ENCODE measurements around the gene OR5V1.
"Not testable (repeated sequence)": the region's sequence is repeated elsewhere in the genome, so short reads cannot be mapped to it uniquely, and the experiment has no call there.

Gene OR5V1

DNA sequence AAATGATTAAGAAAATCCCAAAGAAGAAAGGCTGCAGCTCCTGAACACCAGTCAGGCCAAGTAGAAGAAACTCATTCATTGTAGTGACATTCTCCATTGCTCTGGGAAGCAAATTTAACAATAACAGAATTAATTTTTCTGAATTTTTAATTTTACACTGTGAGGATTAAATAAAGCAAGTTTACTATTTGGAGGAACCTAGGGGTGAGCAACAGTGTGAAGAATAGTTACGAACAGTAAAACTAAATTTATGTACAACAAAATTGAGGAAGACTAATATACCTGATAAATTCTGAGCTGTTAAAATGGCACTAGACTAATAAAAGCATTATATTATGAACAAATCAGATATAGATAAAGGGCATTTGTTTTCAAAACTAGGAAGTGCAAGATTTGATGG lies 6.5 kb upstream of the OR5V1 start, which contains the start of gene OR12D3:
OR12D3 (minus strand) TSS at position 101 of the 400 bp plus-strand sequence; CDS start at position 97, 4 bp downstream.
- TF ChIP-seq, protein P1, sequence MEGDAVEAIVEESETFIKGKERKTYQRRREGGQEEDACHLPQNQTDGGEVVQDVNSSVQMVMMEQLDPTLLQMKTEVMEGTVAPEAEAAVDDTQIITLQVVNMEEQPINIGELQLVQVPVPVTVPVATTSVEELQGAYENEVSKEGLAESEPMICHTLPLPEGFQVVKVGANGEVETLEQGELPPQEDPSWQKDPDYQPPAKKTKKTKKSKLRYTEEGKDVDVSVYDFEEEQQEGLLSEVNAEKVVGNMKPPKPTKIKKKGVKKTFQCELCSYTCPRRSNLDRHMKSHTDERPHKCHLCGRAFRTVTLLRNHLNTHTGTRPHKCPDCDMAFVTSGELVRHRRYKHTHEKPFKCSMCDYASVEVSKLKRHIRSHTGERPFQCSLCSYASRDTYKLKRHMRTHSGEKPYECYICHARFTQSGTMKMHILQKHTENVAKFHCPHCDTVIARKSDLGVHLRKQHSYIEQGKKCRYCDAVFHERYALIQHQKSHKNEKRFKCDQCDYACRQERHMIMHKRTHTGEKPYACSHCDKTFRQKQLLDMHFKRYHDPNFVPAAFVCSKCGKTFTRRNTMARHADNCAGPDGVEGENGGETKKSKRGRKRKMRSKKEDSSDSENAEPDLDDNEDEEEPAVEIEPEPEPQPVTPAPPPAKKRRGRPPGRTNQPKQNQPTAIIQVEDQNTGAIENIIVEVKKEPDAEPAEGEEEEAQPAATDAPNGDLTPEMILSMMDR (conservative IDR thresholded peaks at IDR 0.05): no peak
- H3K27ac ChIP-seq: no peak within 1 kb of the TSS

DNA sequence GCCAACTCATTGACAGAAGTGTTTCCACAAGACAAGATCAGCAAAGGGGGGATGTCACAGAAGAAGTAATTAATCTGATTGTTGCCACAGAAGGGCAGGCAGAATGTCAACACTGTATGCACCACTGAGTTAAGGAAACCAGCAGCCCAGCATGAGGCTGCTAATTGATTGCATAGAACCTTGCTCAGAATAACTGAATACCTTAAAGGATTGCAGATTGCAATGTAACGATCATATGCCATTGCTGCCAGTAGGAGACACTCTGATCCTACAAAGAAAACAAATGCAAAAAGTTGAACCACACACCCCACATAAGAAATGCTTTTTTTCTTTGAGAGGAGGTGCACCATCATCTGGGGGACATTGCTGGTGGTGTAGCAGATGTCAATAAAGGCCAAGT lies 13.1 kb downstream of the OR5V1 start:
- TF ChIP-seq, protein P1 (conservative IDR thresholded peaks at IDR 0.05): 0 out of 2 replicates have a peak, but pooled peaks have one; percentile 25
- H3K27ac ChIP-seq: no peak overlapping the region

DNA sequence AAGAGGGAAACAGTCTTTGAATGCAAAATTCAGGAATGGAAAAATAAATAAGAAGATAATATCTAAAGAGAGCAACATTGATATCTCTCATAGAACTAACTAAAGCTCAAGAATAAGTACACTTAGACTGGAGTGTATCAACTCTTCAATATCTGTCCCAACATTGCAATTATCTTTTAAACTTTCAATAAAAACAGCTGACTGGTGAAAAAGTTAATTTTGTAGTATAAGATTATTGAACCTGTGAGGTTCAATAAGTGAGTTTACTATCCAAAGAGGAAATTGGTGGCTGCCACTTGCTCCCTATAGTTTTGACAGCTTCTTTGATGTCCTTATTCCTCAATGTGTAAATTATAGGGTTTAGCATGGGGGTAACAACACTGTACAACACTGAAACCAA lies 13.7 kb downstream of the OR5V1 start:
- H3K27ac ChIP-seq: no peak overlapping the region
- TF ChIP-seq, protein P1 (conservative IDR thresholded peaks at IDR 0.05): no peak

DNA sequence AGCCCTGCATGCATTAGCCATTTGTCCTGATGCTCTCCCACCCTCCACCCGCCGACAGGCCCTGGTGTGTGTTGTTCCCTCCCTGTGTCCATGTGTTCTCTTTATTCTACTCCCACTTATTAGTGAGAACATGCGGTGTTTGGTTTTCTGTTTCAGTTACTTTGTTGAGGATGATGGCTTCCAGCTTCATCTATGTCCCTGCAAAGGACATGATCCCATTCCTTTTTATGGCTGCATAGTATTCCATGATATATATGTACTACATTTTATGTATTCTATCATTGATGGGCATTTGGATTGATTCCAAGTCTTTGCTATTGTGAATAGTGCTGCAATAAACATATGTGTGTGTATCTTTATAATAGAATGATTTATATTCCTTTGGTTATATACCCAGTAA lies 19.3 kb downstream of the OR5V1 start:
- not testable (repeated sequence) for H3K27ac ChIP-seq

DNA sequence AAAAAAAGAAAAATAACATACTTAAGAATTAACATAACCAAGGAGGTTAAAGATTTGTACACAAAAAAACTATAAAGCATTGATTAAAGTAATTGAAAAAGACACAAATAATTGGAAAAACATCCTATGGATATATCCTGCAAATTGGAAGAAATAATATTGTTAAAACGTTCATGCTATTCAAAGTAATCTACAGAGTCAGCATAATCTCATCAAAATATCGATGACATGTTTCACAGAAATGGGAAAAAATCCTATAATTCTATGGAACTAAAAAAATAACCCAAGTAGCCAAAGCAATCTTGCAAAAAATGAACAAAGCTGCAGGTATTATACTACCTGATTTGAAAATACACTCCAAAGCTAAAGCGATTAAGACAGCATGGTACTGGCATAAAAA lies 23.3 kb downstream of the OR5V1 start:
- TF ChIP-seq, protein P1 (conservative IDR thresholded peaks at IDR 0.05): no peak
- no peak overlapping the region for H3K27ac ChIP-seq

DNA sequence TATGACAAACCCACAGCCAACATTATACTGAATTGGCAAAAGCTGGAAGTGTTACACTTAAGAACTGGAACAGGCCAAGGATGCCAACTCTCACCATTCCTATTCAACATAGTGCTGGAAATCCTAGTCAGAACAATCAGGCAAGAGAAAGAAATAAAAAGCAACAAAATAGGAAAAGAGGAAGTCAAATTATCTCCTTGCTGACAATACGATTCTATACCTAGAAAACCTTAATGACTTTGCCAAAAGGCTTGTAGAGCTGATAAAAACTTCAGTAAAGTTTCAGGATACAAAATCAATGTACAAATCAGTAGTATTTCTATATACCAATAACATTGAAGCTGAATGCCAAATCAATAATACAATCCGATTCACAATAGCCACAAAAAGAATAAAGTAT lies 32.4 kb downstream of the OR5V1 start:
- H3K27ac ChIP-seq: no peak overlapping the region
- TF ChIP-seq, protein P1 (conservative IDR thresholded peaks at IDR 0.05): no peak

DNA sequence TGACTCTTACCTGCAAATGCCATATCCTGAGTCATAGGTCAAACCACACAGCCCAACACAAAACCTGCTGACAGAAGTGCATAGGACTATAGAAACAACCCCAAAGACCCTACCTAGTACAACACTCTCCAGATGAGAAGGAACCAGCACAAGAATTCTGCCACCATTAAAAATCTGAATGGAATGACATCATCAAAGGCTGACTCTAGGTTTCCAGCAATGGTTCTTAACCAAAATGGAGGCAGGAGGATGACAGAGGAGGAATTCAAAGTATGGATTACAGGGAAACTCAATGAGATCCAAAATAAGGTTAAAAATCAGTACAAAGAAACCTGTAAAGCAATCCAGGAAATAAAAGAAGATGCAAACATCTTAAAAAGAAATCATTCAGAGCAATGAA lies 36.0 kb downstream of the OR5V1 start:
- TF ChIP-seq, protein P1 (conservative IDR thresholded peaks at IDR 0.05): no peak
- H3K27ac ChIP-seq: no peak overlapping the region

DNA sequence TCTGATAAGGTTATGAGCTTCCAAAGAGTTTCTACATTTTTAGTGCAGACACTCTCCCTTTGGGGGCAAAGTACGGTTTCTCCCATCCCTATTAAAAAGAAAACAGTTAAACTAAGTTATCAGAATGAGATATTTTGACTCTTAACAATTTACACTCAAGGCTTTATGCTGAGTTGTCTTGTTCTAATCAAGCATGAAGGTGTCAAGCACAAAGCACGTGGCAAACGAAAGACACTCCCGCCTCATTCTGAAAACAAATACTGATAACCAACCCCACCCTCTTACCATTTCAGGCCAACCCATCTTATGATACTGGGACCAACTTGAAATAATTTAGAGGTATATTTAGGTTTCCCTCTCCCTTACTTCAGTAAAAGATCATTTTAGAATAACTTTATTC lies 42.9 kb downstream of the OR5V1 start:
- TF ChIP-seq, protein P1 (conservative IDR thresholded peaks at IDR 0.05): no peak
- H3K27ac ChIP-seq: no peak overlapping the region

DNA sequence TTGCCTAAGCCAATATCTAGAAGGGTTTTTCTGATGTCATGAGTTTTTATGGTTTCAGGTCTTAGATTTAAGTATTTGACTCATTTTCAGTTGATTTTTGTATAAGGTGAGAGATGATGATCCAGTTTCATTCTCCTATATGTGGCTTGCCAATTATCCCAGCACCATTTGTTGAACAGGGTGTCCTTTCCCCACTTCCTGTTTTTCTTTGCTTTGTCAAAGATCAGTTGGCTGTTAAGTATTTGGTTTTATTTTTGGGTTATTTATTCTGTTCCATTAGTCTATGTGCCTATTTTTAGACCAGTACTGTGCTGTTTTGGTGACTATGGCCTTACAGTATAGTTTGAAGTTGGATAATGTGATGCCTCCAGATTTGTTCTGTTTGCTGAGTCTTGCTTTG lies 45.3 kb downstream of the OR5V1 start:
- not testable (repeated sequence) for H3K27ac ChIP-seq

Data from VCaP (cell line).